Measurements from ENCODE around the gene PCCB.

Gene PCCB

GRCh38 chr3:136305879-136306278, 55.7 kb downstream of the PCCB start:
- TF ChIP-seq EZH2phosphoT487 (IDR thresholded peaks at IDR 0.05; ENCODE audit: low read depth), result no peak
- TF ChIP-seq, protein P1, sequence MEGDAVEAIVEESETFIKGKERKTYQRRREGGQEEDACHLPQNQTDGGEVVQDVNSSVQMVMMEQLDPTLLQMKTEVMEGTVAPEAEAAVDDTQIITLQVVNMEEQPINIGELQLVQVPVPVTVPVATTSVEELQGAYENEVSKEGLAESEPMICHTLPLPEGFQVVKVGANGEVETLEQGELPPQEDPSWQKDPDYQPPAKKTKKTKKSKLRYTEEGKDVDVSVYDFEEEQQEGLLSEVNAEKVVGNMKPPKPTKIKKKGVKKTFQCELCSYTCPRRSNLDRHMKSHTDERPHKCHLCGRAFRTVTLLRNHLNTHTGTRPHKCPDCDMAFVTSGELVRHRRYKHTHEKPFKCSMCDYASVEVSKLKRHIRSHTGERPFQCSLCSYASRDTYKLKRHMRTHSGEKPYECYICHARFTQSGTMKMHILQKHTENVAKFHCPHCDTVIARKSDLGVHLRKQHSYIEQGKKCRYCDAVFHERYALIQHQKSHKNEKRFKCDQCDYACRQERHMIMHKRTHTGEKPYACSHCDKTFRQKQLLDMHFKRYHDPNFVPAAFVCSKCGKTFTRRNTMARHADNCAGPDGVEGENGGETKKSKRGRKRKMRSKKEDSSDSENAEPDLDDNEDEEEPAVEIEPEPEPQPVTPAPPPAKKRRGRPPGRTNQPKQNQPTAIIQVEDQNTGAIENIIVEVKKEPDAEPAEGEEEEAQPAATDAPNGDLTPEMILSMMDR (IDR thresholded peaks at IDR 0.05; ENCODE audit: low read depth, low read length), result peak; percentile 58
- H3K4me2 ChIP-seq (ENCODE audit: low read length), result no peak overlapping the region
- H3K79me2 ChIP-seq (ENCODE audit: low read length), result no peaks in the 10 kb centered on the region
- peaks cover 4% of the 10 kb centered on the region; the same call in 1 of the 2 replicates for H3K4me1 ChIP-seq (ENCODE audit: low read length)
- H3K9ac ChIP-seq (ENCODE audit: low read length), result no peak overlapping the region
- no peak overlapping the region for H3K27ac ChIP-seq (ENCODE audit: low read length)
- H4K20me1 ChIP-seq (ENCODE audit: insufficient read depth, low read length), result no peaks in the 10 kb centered on the region
- no peaks in the 10 kb centered on the region for H3K27me3 ChIP-seq (ENCODE audit: low read depth, low read length)
- H2AFZ ChIP-seq (ENCODE audit: low read depth, low read length), result no peak overlapping the region
- H3K36me3 ChIP-seq (replicated peaks; ENCODE audit: low read depth, low read length), result peaks cover 3% of the 10 kb centered on the region
- H3K9me3 ChIP-seq (ENCODE audit: insufficient read depth, low read length), result no peaks in the 10 kb centered on the region
- H3K4me3 ChIP-seq (ENCODE audit: low read length), result no peak overlapping the region

GRCh38 chr3:136311261-136311660, 61.1 kb downstream of the PCCB start:
- Histone ChIP-seq H3K9me3 (ENCODE audit: insufficient read depth, low read length) (no peaks in the 10 kb centered on the region), H3K36me3 (replicated peaks; ENCODE audit: low read depth, low read length) (peaks cover 3% of the 10 kb centered on the region), H3K27me3 (ENCODE audit: low read depth, low read length) (no peaks in the 10 kb centered on the region), H3K27ac (ENCODE audit: low read length) (no peak overlapping the region), H3K9ac (ENCODE audit: low read length) (no peak overlapping the region), H3K4me1 (ENCODE audit: low read length) (peaks cover 4% of the 10 kb centered on the region; the same call in 1 of the 2 replicates), H3K79me2 (ENCODE audit: low read length) (no peaks in the 10 kb centered on the region), H2AFZ (ENCODE audit: low read depth, low read length) (no peak overlapping the region), H3K4me2 (ENCODE audit: low read length) (no peak overlapping the region), H3K4me3 (ENCODE audit: low read length) (no peak overlapping the region), H4K20me1 (ENCODE audit: insufficient read depth, low read length) (no peaks in the 10 kb centered on the region)
- no peak for TF ChIP-seq EZH2phosphoT487 (IDR thresholded peaks at IDR 0.05; ENCODE audit: low read depth)
- TF ChIP-seq, protein P1 (IDR thresholded peaks at IDR 0.05; ENCODE audit: low read depth, low read length), result no peak

DNA sequence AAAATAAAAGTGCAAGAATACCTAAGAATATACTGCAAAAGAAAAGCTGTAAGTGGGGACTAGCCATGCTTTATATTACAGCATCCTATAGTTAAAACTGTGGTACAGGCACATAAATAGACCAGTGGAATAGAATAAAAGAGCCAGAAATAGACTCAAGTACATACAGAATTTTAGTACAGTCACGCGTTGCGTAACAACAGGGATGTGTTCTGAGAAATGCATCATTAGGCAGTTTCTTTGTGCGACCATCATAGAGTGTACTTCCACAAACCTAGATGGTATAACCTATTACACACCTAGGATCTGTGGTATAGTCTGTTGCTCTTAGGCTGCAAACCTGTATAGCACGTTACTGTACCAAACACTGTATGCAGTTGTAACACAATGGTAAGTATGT, 61.8 kb downstream of the PCCB start:
- Histone ChIP-seq H3K79me2 (ENCODE audit: low read length) (no peaks in the 10 kb centered on the region), H3K4me2 (ENCODE audit: low read length) (no peak overlapping the region), H3K4me1 (ENCODE audit: low read length) (peaks cover 4% of the 10 kb centered on the region; the same call in 1 of the 2 replicates), H3K36me3 (replicated peaks; ENCODE audit: low read depth, low read length) (no peaks in the 10 kb centered on the region), H2AFZ (ENCODE audit: low read depth, low read length) (no peak overlapping the region), H4K20me1 (ENCODE audit: insufficient read depth, low read length) (no peaks in the 10 kb centered on the region), H3K4me3 (ENCODE audit: low read length) (no peak overlapping the region), H3K9ac (ENCODE audit: low read length) (no peak overlapping the region), H3K27me3 (ENCODE audit: low read depth, low read length) (no peaks in the 10 kb centered on the region), H3K27ac (ENCODE audit: low read length) (no peak overlapping the region), H3K9me3 (ENCODE audit: insufficient read depth, low read length) (no peaks in the 10 kb centered on the region)
- TF ChIP-seq EZH2phosphoT487 (IDR thresholded peaks at IDR 0.05; ENCODE audit: low read depth), result no peak
- TF ChIP-seq, protein P1 (IDR thresholded peaks at IDR 0.05; ENCODE audit: low read depth, low read length), result no peak

GRCh38 chr3:136326316-136326715, 76.2 kb downstream of the PCCB start:
- TF ChIP-seq, protein P1 (IDR thresholded peaks at IDR 0.05; ENCODE audit: low read depth, low read length), result no peak
- no peak for TF ChIP-seq EZH2phosphoT487 (IDR thresholded peaks at IDR 0.05; ENCODE audit: low read depth)
- no peak overlapping the region for H3K27ac ChIP-seq (ENCODE audit: low read length)

More at GRCh38 chr3:136326316-136326715, 76.2 kb downstream of the PCCB start:
- H3K4me3 ChIP-seq (ENCODE audit: low read length), result no peak overlapping the region
- no peaks in the 10 kb centered on the region for H3K27me3 ChIP-seq (ENCODE audit: low read depth, low read length)
- no peaks in the 10 kb centered on the region for H3K79me2 ChIP-seq (ENCODE audit: low read length)
- H3K4me2 ChIP-seq (ENCODE audit: low read length), result no peak overlapping the region
- H4K20me1 ChIP-seq (ENCODE audit: insufficient read depth, low read length), result no peaks in the 10 kb centered on the region
- H3K36me3 ChIP-seq (replicated peaks; ENCODE audit: low read depth, low read length), result peaks cover 40% of the 10 kb centered on the region
- H3K4me1 ChIP-seq (ENCODE audit: low read length), result no peaks in the 10 kb centered on the region
- H3K9me3 ChIP-seq (ENCODE audit: insufficient read depth, low read length), result peaks cover 12% of the 10 kb centered on the region
- no peak overlapping the region for H2AFZ ChIP-seq (ENCODE audit: low read depth, low read length)
- no peak overlapping the region for H3K9ac ChIP-seq (ENCODE audit: low read length)

All from OCI-LY3 (cell line).